HG03378 (cell line): Measurements from ENCODE around the gene MDC1.

ENCODE experiments used
- ATAC-seq: cut with Tn5 transposase; IDR thresholded peaks from one replicate; pipeline ENCODE4 v1.9.1; 2021; ENCODE audit warnings: mild to moderate bottlenecking, moderate library complexity; ENCODE audit not compliant: unreplicated experiment

MDC1 gene

DNA sequence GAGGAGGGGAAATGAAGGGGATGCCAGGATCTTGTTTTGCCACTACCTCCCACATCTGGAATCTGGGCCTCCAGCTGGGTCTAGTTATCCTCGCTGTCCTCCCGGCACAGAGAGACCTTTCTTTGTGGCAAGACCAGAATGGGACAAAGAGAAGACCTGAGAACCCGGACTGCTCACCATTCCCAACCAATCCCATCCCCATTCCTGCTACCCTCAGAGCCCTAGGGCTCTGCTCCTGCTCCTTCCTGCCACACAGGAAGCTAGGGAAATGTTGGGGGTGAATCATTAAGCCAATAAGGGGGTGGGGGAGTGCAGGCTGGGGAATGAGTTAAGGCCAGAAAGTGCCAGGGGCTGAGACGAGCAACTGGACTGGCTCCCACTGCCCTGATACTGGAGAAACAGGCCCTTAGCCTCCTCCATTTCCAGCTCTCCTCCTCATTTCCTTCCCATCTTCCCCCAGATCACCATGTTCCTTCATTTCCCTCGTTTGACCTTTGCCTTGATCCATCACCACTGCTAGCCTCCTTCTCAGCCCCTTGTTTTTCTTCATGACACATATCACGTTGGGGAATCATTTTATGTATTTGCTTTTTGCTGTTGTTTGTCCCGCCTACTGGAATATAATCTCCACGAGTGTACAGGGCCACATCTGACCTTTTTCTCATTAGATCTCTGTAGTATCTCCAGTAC is 31.9 kb upstream of the MDC1 start:
- no peak for ATAC-seq

DNA sequence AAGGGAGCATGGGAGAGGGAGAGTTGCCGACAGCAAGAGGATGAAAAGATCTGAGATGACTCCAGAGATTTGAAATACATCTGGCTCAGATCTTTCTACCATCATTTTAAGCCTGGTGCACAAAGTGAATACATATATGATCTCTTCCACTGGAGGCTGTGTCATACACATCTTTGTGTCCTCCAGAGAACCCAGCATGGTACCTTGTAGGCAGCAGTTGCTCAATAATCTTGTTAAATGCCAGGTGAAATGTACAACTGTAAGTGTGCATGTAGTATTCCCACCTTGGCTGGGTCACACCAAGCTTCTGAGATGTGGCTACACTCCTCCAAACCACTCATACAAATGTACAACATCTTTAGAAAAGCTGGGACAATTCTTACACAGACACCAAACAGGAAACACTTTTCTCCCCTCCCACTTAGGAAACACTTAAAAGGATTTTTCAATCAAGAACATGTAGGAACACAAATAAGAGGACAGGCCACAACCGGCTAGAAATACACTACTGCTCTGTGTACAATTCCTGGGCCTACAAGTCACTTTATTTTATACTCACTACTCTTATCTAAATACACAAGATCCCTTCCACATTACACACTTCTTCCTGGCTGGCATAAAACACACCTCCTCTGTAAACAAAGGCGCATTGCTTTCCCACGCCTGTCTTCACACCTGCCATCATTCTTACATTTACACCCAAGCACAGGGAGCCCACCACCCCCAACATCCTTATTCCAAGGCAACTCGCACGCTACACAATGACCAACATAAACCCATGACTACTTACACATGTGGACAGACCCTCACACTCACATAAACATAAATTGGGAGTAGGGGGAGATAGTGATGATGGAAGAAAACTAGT is 31.1 kb upstream of the MDC1 start:
- ATAC-seq, result no peak

DNA sequence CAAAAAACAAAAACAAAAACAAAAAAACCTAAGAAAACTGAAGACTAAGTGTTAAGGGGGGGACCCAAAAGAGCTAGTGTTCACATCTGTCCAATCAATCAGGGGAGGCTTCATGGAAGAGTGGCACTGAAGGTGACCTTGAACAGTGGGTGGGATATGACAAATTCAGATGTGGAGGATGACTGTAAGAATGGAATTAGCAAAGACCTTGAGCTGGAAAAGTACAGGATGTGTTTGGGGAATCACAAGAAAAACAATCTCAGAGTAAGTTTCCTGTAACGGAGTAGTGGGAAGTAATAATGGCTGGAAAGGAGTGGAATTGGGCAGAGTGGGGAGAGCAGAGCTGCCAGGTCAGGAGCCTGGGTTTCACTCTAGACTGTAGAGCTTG is 30.2 kb upstream of the MDC1 start:
- no peak for ATAC-seq

DNA sequence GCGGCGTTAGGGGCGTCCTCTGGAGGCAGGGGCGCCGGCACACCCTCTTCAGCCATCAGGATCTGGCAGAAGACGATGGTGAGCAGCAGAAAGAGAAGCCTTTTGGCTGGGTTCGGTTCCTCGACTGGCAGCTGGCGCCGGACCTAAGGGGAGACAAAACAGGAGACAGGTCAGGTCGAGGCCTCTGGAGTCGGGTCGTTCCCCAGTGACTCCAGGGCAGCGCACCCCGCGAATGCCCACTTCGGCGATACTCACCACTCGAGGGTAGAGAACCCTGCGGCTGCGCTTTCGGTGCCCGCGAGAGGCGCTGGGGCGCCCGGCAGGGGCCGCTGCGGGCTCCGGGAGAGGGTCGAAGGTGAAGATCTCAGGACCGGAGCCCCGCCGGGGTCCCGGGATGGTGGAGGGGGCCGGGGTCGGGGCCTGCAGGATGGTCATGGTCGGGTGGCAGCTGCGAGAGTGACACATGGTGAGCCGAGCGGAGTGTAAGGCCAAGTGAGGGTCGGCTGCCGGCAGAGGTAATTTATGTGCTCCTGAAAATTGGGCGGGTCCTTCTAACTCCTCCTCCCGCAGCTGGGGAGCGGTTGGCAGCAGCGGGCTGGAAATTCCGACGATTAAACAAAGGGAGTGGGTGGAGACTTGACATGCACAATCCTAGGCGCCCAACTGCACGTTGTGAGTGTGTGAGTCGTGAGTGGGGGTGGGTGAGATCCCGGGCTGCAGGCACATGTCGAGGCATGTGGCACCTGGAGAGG is 27.1 kb upstream of the MDC1 start, which contains the start of gene IER3:
Gene IER3, minus strand, starts transcription at position 494 of the 752 bp plus-strand sequence. Its CDS starts 29 bp downstream, at position 465.
- no peak for ATAC-seq

DNA sequence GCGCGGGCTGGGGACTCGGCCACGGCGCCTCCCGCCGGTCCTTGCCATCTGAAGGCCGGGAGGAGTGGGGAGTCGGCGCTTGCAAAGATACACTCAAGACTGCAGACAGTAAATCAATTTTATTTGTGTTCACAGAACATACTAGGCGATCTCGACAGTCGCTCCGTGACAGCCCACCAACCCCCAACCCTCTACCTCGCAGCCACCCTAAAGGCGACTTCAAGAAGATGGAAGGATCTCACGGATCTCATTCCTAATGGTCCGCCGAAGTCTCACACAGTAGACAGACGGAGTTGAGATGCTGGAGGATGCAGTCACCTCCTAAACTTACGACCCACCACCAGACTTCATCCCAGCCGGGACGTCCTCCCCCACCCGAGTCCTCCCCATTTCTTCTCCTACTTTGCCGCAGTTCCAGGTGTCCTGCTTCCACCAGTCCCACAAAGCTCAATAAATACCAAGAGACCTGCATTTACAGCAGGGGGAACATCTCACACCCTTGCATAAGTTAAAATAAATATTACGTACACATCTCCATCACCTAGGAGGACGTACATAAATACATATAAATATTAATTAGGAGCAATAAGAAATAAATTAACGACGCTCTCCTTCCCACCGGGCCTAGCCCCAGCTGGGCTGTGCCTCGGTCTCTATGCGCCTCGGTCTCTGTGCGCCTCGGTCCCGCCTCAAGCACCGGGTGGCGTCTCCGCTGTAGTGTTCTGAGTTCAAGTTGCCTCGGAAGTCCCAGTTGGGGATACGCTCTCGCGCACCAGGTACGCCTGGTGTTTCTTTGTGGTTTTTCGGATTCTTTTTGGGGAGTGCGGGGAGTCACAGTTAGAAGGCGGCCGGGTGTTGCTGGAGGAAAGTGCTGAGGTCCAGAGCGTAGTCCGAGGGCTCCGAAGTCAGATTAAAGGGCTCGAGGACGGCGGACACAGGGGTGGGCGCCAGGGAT is 26.3 kb upstream of the MDC1 start:
- no peak for ATAC-seq

DNA sequence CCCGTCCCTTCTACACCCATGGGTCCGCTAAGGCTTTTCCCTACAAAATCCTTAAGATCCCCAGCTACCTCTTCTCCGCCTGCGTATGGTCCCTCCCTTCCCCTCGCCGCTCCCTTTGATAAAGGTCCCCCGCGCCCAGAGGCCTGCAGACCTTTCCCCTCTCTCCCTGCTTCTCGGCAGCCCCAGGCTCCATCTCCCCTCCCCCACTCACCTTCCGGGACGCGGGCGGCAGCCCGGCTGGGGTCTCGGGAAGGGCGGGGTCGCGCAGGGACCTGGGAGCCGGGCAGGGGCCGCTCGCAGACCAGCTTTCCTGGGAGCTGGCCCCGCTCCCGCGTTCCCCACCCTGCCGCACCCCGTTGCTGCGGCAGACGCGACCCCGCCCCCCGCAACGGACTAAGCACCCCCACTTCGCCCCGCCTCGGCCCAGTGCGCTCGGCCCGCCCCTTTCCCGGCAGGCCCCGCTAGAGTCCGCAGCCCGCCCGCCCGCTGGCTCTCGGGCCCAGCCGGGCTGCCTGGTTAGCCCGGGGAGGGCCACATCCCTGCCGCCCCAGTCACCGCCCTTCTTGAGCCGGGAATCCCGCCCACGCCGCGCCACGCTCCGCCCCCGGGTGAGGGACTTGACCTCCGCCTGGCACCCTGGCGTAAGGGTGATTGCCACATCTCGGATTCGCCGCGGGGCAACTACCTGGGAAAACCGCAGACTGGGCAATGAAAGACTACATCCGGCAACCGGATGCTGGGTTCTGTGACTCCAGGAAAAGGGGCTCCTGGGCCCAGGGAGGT is 25.4 kb upstream of the MDC1 start, which contains the start of gene FLOT1:
Gene FLOT1, minus strand, starts transcription at position 372 of the 783 bp plus-strand sequence. CDS start 498 bp downstream, outside the sequence.
- ATAC-seq, result peak; percentile 53

DNA sequence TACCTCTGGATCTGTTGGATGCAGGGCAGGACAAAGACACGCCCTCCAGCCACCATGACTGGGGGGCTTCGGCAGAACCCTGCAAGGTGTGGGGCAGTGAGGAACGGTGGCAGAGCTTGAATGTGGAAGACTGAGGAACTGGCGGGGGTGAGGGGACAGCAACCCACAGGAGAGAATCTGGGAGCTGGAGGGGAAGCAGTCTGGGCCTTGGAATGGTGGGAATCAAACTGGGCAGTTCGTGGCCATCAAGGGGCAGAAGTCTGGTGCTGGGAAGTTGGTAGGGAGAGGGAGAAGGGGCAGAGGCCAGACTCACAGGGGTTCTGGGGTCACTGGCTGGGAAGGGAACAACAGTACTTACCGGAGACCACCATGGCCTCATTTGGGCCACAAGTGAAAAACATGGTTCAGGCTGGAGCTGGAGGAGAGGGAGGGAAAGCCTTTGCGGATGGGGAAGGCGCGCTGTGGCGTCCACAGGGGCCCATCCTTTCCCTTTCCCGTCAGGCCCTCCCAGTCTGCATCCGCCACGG is 24.8 kb upstream of the MDC1 start:
- ATAC-seq, result no peak

DNA sequence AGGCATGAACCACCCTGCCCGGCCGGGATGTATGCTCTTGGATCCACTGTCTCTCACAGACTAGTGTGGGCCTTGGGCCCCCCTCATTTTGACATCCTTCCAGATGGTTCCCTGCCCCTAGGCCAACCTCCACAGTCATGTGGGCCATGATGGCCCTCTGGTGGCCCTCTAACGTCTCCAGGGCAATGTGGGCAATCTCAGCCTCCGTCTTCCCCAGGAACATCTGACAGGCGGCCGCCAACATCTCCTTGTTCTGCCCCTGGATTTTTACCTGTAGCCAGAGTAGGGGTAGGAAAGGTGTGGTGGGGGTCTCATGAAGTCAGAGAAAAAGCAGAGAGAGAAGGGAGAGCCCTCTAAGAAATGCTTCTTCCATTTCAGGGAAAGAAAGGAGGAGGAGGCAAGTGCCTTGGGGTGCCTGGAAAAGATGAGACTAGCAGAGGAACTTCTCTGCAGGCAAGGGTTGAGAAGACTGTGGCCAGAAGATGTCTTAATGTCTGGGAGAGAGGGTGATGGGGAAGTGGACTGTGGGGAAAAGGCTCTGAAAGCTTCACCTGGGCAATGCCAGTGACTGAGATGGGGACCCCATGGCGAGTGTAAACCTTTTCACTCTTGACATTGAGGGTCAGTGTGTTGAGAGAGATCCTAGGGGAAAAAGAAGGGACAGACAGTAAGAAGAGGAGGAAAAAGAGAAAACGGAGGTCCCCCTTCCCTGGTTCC is 24.1 kb upstream of the MDC1 start:
- ATAC-seq, result no peak

DNA sequence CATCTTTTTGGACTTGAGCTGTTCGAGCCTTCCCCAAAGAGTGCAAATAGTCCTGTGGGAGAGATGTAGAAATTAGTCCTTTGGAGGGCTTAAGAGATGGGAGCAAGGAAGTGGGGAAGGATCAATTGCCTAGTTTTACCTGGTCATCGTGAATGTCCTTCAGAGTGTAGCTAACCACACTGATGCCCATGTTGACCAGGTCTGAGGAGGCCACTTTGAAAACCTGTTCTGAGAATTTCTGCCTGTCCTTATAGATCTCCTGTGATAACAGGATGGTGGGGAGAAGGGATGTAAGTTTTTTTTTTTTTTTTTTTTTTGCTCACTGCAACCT is 23.4 kb upstream of the MDC1 start:
- no peak for ATAC-seq

DNA sequence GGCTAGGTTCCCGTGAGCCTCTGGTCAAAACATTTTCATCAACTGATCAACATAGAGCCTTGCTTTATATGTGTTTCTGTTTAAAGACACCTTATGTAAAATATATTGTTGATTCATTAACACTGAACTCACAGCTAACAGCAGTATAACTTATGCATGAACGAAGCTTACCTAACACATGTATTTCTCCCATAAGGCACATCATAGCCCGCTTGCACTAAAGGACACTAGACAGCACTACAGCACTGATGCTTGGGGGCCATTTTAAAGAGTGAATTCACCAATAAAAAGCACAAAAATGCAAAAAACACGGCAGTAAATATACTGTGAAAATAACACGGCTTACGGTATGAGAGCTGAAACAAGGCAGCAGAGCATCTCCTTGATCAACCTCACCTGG is 21.5 kb upstream of the MDC1 start:
- ATAC-seq, result no peak

DNA sequence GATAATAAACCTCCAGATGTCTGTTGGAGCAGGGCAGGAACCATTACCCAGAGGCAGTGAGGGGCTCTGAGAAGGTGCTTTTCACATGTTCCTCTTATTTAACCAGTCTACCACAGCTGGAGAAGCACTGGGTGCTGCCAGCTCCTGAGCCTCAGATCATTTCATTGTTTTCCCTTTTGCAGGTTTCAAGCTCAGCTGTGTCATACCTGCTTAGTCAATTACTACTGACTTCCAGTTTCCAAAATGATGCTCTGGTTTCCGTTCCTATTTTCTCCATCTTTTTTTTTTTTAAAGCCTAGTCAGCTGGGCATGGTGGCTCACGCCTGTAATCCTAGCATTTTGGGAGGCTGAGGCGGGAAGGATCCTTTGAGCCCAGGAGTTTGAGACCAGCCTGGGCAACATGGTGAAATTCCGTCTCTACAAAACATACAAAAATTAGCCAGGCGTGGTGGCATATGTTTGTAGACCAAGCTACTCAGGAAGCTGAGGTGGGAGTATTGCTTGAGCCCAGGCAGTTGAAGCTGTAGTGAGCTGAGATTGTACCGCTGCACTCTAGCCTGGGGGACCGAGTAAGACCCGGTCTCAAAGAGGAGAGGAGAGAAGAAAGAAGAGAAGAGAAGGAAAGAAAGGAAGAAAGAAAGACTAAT is 18.7 kb upstream of the MDC1 start:
- ATAC-seq, result peak; percentile 32

DNA sequence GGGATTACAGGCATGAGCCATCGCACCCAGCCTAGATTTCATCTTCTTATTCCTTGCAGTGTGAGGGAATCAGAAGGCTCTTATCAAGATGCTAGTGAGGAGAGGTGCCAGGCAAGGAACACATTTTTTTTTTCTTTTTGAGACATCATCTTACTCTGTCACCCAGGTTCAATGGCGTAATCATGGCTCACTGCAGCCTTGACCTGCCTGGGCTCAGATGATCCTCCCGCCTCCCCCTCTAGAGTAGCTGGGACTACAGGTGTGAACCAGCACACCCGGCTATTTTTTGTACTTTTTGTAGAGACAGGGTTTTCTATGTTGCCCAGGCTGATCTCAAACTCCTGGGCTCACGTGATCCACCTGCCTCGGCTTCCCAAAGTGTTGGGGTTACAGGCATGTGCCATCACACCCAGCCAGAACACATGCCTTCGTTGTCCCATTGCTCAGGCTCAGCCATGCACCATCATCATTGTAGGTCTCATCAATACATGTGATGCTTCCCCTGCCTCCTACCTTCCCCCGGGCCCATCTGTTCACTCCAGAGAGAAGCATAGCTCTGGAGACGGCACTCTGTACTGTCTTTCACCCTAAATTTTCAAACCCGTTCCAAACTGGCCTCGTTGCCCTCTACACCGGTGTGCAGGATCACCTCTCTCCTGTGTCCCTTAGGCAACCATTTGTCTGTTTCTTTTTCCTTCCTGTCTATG is 15.3 kb upstream of the MDC1 start:
- ATAC-seq, result no peak

DNA sequence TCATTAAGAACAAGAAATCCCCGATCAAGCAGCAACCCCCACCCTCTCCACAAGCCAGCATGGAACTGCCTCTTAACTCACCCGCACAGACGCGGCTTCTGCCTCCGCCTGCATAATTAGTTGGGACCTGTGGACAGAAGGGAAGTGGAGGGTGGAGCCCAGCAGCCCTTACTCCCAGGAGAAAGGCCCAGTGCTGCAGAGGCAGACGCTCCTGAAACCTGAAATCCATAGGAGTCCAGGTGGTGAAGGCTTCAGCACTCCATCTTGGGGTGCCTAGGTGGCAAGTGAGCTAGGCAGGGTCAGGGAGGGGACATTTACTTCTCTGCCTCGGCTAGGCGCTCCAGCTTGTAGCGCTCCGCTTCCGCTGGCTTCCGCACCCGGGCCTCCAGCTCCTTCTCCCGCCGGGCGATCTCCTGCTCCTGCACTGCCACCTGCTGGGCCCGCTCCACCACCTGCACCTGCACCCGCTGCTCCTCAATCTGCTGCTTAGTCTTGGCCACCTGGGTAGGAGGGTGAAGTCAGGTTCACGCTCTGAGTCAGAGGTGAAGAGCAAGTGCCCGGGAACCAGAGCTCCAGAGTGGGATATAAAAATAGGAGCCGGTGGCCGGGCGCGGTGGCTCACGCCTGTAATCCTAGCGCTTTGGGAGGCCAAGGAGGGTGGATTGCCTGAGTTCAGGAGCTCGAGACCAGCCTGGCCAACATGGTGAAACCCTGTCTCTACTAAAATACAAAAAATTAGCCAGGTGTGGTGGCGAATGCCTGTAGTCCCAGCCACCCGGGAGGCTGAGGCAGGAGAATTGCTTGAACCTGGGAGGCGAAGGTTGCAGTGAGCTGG is 13.7 kb upstream of the MDC1 start:
- ATAC-seq, result no peak

DNA sequence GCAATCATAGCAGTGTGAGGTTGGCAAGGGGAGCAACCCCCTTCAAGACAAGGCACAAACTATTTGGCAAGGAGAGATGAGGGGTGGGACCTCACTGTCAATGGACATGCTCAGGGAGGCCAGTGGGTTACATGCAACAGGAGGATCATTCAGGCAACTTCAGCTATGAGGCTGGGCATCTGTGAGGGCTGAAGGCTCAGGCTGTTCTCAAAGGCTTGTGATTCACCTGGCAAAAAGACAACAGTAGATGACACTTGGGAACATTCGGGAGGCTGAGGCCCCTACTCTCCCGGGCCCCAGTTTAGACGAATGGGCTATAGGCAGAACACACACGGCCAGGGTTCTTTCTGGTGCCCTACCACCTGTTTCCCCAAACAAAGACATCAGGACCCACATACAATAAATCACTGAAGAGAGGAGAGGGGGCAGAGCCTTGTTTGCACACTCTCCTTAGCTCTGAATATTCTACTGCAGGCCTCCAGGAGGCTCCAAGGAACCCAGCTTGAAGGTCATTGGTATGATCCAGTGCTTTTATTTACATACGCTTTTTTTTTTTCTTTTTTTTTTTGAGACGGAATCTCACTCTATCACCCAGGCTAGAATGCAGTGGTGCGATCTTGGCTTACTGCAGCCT is 11.0 kb upstream of the MDC1 start:
- ATAC-seq, result no peak

DNA sequence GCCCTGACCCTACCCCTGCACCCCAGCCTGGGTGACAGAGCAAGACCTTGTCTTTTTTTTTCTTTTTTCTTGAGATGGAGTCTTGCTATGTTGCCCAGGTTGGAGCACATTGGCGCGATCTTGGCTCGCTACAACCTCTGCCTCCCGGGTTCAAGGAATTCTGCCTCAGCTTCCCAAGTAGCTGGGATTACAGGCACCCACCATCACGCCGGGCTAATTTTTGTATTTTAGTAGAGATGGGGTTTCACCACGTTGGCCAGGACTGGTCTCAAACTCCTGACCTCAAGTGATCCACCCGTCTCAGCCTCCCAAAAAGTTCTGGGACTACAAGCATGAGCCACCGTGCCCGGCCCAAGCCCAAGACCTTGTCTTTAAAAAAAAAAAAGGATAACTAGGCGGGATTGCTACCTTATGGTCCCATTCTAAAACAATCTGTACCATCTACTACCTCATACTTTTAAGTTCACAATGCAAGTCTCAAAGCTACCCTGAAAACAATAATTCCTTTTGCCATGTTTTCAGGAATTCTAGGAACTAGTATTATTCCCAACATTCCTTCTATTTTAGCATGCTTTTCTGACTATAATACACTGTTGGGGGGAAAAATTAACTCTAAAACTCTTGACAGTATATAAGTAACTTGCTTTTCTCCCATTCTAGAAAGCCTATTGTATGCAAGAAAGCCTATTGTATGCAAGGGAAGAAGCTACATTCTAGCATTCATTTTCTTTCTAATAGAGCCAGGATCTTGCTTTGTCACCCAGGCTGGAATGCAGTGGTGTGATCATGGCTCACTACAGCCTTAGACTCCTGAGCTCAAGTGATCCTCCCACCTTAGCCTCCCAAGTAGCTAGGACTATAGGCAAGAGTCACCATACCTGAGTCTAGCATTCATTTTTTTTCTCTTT is 9.7 kb upstream of the MDC1 start:
- no peak for ATAC-seq
